ENCODE measurements around the gene SNRNP200. TPM values are rescaled to one million over a fixed set of nuclear protein-coding genes. Genes with fewer than 3 reads are reported as not detected.
A peak's percentile ranks its signal among the peaks of the same experiment; 100 is the strongest.

Gene SNRNP200
- total RNA-seq, 2 experiments from 2014 or later, result 170 to 182 TPM

GRCh38 chr2:96336104-96336775, 30.9 kb upstream of the SNRNP200 start:
- Mint-ChIP-seq H3K27ac (peak overlapping the region; percentile 91), H3K36me3 (peaks cover 34% of the 10 kb centered on the region), H3K4me3 (peak overlapping the region; percentile 97), H3K27me3 (no peaks in the 10 kb centered on the region), H3K9me3 (ENCODE audit: low read depth) (no peaks in the 10 kb centered on the region), H3K4me1 (peaks cover 65% of the 10 kb centered on the region)
- ATAC-seq (no peak), DNase-seq (no peak)
- CTCF ChIA-PET, result interaction anchor here (0.9 to 4.4 kb wide), 6 partner anchors 8 to 65 kb away, joined by 3 to 35 read pairs (median 10); partner anchors contain the start of gene ITPRIPL1

GRCh38 chr2:96333708-96334107, 28.4 kb upstream of the SNRNP200 start:
- H3K4me1 Mint-ChIP-seq, result peaks cover 57% of the 10 kb centered on the region
- H3K27ac Mint-ChIP-seq, result peak overlapping the region; percentile 62
- ATAC-seq, result no peak
- peaks cover 28% of the 10 kb centered on the region for H3K36me3 Mint-ChIP-seq
- CTCF ChIA-PET, result interaction anchor here (1.4 to 4.4 kb wide), 4 partner anchors 9 to 18 kb away, joined by 5 to 35 read pairs (median 13); partner anchors contain the start of gene ITPRIPL1
- DNase-seq, result peak; percentile 56
- no peaks in the 10 kb centered on the region for H3K27me3 Mint-ChIP-seq
- H3K9me3 Mint-ChIP-seq (ENCODE audit: low read depth), result no peaks in the 10 kb centered on the region
- peak overlapping the region; percentile 97 for H3K4me3 Mint-ChIP-seq

- DNase-seq (no peak), ATAC-seq (no peak)
- H3K27ac Mint-ChIP-seq, result no peak overlapping the region
- no peaks in the 10 kb centered on the region for H3K9me3 Mint-ChIP-seq (ENCODE audit: low read depth)
- peaks cover 66% of the 10 kb centered on the region for H3K4me1 Mint-ChIP-seq
- H3K36me3 Mint-ChIP-seq, result peaks cover 39% of the 10 kb centered on the region
- H3K4me3 Mint-ChIP-seq, result no peak overlapping the region
- CTCF ChIA-PET, result interaction anchor here (0.8 kb wide), 1 partner anchor 36 kb away, joined by 6 read pairs; no protein-coding TSS in a partner anchor
- H3K27me3 Mint-ChIP-seq, result no peaks in the 10 kb centered on the region
Observed at GRCh38 chr2:96330407-96330806, 25.1 kb upstream of the SNRNP200 start.

- H3K4me1 Mint-ChIP-seq, result peaks cover 66% of the 10 kb centered on the region
- H3K9me3 Mint-ChIP-seq (ENCODE audit: low read depth), result no peaks in the 10 kb centered on the region
- ATAC-seq, result no peak
- H3K27ac Mint-ChIP-seq, result no peak overlapping the region
- CTCF ChIA-PET, result interaction anchor here (0.8 kb wide), 1 partner anchor 36 kb away, joined by 6 read pairs; no protein-coding TSS in a partner anchor
- peaks cover 39% of the 10 kb centered on the region for H3K36me3 Mint-ChIP-seq
- H3K4me3 Mint-ChIP-seq, result no peak overlapping the region
- H3K27me3 Mint-ChIP-seq, result no peaks in the 10 kb centered on the region
- no peak for DNase-seq
Observed at GRCh38 chr2:96329874-96330273, 24.5 kb upstream of the SNRNP200 start.

GRCh38 chr2:96329456-96329855, 24.1 kb upstream of the SNRNP200 start:
- H3K27ac Mint-ChIP-seq, result no peak overlapping the region
- H3K36me3 Mint-ChIP-seq, result peaks cover 39% of the 10 kb centered on the region
- H3K4me3 Mint-ChIP-seq, result no peak overlapping the region
- no peaks in the 10 kb centered on the region for H3K27me3 Mint-ChIP-seq
- DNase-seq (no peak), ATAC-seq (no peak)
- H3K9me3 Mint-ChIP-seq (ENCODE audit: low read depth), result no peaks in the 10 kb centered on the region
- H3K4me1 Mint-ChIP-seq, result peaks cover 66% of the 10 kb centered on the region
- CTCF ChIA-PET, result interaction anchor here (0.8 kb wide), 1 partner anchor 35 kb away, joined by 6 read pairs; no protein-coding TSS in a partner anchor

GRCh38 chr2:96326990-96327820, 21.9 kb upstream of the SNRNP200 start:
- Mint-ChIP-seq H3K27me3 (no peaks in the 10 kb centered on the region), H3K27ac (peak overlapping the region; percentile 89), H3K4me1 (peaks cover 68% of the 10 kb centered on the region), H3K9me3 (ENCODE audit: low read depth) (no peaks in the 10 kb centered on the region), H3K4me3 (peak overlapping the region; percentile 86), H3K36me3 (peaks cover 39% of the 10 kb centered on the region)
- DNase-seq, result no peak
- no peak for ATAC-seq
- CTCF ChIA-PET, result interaction anchor here (1.5 to 3.2 kb wide), 3 partner anchors 9 to 15 kb away, joined by 4 to 13 read pairs (median 4); partner anchors contain the start of gene NCAPH

GRCh38 chr2:96326564-96326963, 21.2 kb upstream of the SNRNP200 start:
- Mint-ChIP-seq H3K9me3 (ENCODE audit: low read depth) (no peaks in the 10 kb centered on the region), H3K4me3 (peak overlapping the region; percentile 86), H3K27me3 (no peaks in the 10 kb centered on the region), H3K4me1 (peaks cover 72% of the 10 kb centered on the region), H3K36me3 (peaks cover 39% of the 10 kb centered on the region), H3K27ac (peak overlapping the region; percentile 89)
- DNase-seq (no peak), ATAC-seq (no peak)
- CTCF ChIA-PET, result interaction anchor here (1.5 to 3.2 kb wide), 3 partner anchors 9 to 15 kb away, joined by 4 to 13 read pairs (median 4); partner anchors contain the start of gene NCAPH

GRCh38 chr2:96325884-96326255, 20.5 kb upstream of the SNRNP200 start:
- H3K4me3 Mint-ChIP-seq, result peak overlapping the region; percentile 86
- DNase-seq (peak; percentile 77), ATAC-seq (peak; percentile 50)
- peaks cover 40% of the 10 kb centered on the region for H3K36me3 Mint-ChIP-seq
- H3K9me3 Mint-ChIP-seq (ENCODE audit: low read depth), result no peaks in the 10 kb centered on the region
- peaks cover 73% of the 10 kb centered on the region for H3K4me1 Mint-ChIP-seq
- no peaks in the 10 kb centered on the region for H3K27me3 Mint-ChIP-seq
- peak overlapping the region; percentile 89 for H3K27ac Mint-ChIP-seq
- CTCF ChIA-PET, result interaction anchor here (1.5 to 3.2 kb wide), 5 partner anchors 8 to 228 kb away, joined by 5 to 15 read pairs (median 9); partner anchors contain the start of gene NCAPH

GRCh38 chr2:96325041-96325883, 19.9 kb upstream of the SNRNP200 start, which contains the start of gene ITPRIPL1:
Gene ITPRIPL1, plus strand, starts transcription at chr2:96325317. Its CDS starts 523 bp downstream, at chr2:96325840.
- peak; percentile 41 for ATAC-seq
- peak within 1 kb of the TSS; percentile 94 for H3K27ac Mint-ChIP-seq
- no peaks in the 10 kb centered on the region for H3K9me3 Mint-ChIP-seq (ENCODE audit: low read depth)
- peak within 1 kb of the TSS; percentile 86 for H3K4me3 Mint-ChIP-seq
- CTCF ChIA-PET, result interaction anchor here (0.7 to 3.2 kb wide), 9 partner anchors 8 to 229 kb away, joined by 3 to 15 read pairs (median 5); partner anchors contain the start of gene NCAPH
- peak; percentile 57 for DNase-seq
- peaks cover 73% of the 10 kb centered on the region for H3K4me1 Mint-ChIP-seq
- peaks cover 44% of the 10 kb centered on the region for H3K36me3 Mint-ChIP-seq
- H3K27me3 Mint-ChIP-seq, result no peaks in the 10 kb centered on the region

GRCh38 chr2:96324721-96325040, 19.3 kb upstream of the SNRNP200 start:
- peak; percentile 1 for ATAC-seq
- Mint-ChIP-seq H3K27ac (peak overlapping the region; percentile 94), H3K27me3 (no peaks in the 10 kb centered on the region), H3K9me3 (ENCODE audit: low read depth) (no peaks in the 10 kb centered on the region), H3K4me1 (peaks cover 77% of the 10 kb centered on the region), H3K36me3 (peaks cover 44% of the 10 kb centered on the region), H3K4me3 (peak overlapping the region; percentile 86)
- peak; percentile 58 for DNase-seq
- CTCF ChIA-PET, result interaction anchor here (0.7 to 3.2 kb wide), 10 partner anchors 8 to 230 kb away, joined by 3 to 15 read pairs (median 5); partner anchors contain the start of gene NCAPH

- Mint-ChIP-seq H3K9me3 (ENCODE audit: low read depth) (no peaks in the 10 kb centered on the region), H3K27ac (peak overlapping the region; percentile 94), H3K4me1 (peaks cover 76% of the 10 kb centered on the region), H3K4me3 (peak overlapping the region; percentile 86), H3K27me3 (no peaks in the 10 kb centered on the region), H3K36me3 (peaks cover 39% of the 10 kb centered on the region)
- CTCF ChIA-PET, result interaction anchor here (1.2 to 2.4 kb wide), 4 partner anchors 9 to 15 kb away, joined by 3 to 9 read pairs (median 4); no protein-coding TSS in a partner anchor
- DNase-seq, result no peak
- ATAC-seq, result no peak
Observed at GRCh38 chr2:96323849-96324248, 18.5 kb upstream of the SNRNP200 start.

Data from activated CD8-positive, alpha-beta memory T cell treated with anti-CD3 and anti-CD28 coated beads, Interleukin-2, amount 10 ng/mL, durations not matched to agents 7 days and 5 days (primary cell).